Left ventricle myocardium inferior (tissue), 1 donor: ENCODE measurements around the gene SYTL2. TPM values are rescaled to one million over a fixed set of nuclear protein-coding genes. Genes with fewer than 3 reads are reported as not detected.

Experiments
- DNase-seq: peaks from one replicate; pipeline ENCODE4 v3.0.0-alpha.2; 2020
- H3K27ac ChIP-seq: fragments of 200-600 bp; replicated peaks from 2 replicates; pipeline ENCODE4 v1.8.0; 2021
- H3K27me3 ChIP-seq: fragments of 200-600 bp; 2 replicates; pipeline ENCODE4 v1.8.0; 2021; ENCODE audit warnings: low read depth
- H3K36me3 ChIP-seq: fragments of 200-600 bp; 2 replicates; pipeline ENCODE4 v1.8.0; 2021
- H3K4me1 ChIP-seq: fragments of 200-600 bp; 2 replicates; pipeline ENCODE4 v1.8.0; 2021
- H3K4me3 ChIP-seq: fragments of 200-600 bp; 2 replicates; pipeline ENCODE4 v1.8.0; 2021; ENCODE audit warnings: mild to moderate bottlenecking, moderate library complexity
- H3K9me3 ChIP-seq: fragments of 200-600 bp; replicated peaks from 2 replicates; pipeline ENCODE4 v1.8.0; 2021
- CTCF ChIP-seq: fragments of 200-600 bp; IDR thresholded peaks from 2 replicates; pipeline ENCODE4 v1.8.0; 2021; ENCODE audit warnings: antibody characterized with exemption, mild to moderate bottlenecking, borderline replicate concordance
- intact Hi-C: fragments of 100-400 bp; cut with micrococcal nuclease; formaldehyde crosslinking; loops from one replicate; pipeline ENCODE4 v1.11.0; 2022
- total RNA-seq: library from RNA; stranded (reverse); fragmentation: NEBNext Ultra II Directional; extraction: Animal tissue kit (Norgen Biotek cat#: 25700); gene quantifications from one replicate; pipeline ENCODE4 v1.2.1, GENCODE V29; 2021
- donor health status: DM: no; HTN: yes; CAD: no; lungs with severe emphysema.

SYTL2 gene
- total RNA-seq, 1 donor from 2014 or later = 3.8 TPM

GRCh38 chr11:85800595-85801342, 10.2 kb downstream of the SYTL2 start:
- intact Hi-C loops = no loop called here
- no peak for DNase-seq

GRCh38 chr11:85799142-85799541, 11.8 kb downstream of the SYTL2 start:
- no peak for TF ChIP-seq CTCF
- no peaks in the 10 kb centered on the region for H3K36me3 ChIP-seq
- H3K4me3 ChIP-seq = no peak overlapping the region
- intact Hi-C loops = no loop called here
- no peaks in the 10 kb centered on the region for H3K9me3 ChIP-seq
- no peak overlapping the region for H3K27ac ChIP-seq
- no peaks in the 10 kb centered on the region for H3K27me3 ChIP-seq
- DNase-seq = no peak
- H3K4me1 ChIP-seq = no peaks in the 10 kb centered on the region

More at GRCh38 chr11:85800595-85801342, 10.2 kb downstream of the SYTL2 start:
- no peaks in the 10 kb centered on the region for H3K4me1 ChIP-seq
- no peaks in the 10 kb centered on the region for H3K36me3 ChIP-seq
- no peak for TF ChIP-seq CTCF
- H3K27ac ChIP-seq = no peak overlapping the region
- no peaks in the 10 kb centered on the region for H3K9me3 ChIP-seq
- no peaks in the 10 kb centered on the region for H3K27me3 ChIP-seq
- no peak overlapping the region for H3K4me3 ChIP-seq

- Histone ChIP-seq H3K27ac (no peak overlapping the region), H3K4me1 (no peaks in the 10 kb centered on the region), H3K9me3 (no peaks in the 10 kb centered on the region), H3K4me3 (no peak overlapping the region), H3K27me3 (no peaks in the 10 kb centered on the region), H3K36me3 (no peaks in the 10 kb centered on the region)
- no peak for TF ChIP-seq CTCF
- DNase-seq = no peak
- intact Hi-C loops = no loop called here
Measured at GRCh38 chr11:85798361-85798760, 12.6 kb downstream of the SYTL2 start.

- no peaks in the 10 kb centered on the region for H3K36me3 ChIP-seq
- no peak for DNase-seq
- intact Hi-C loops = no loop called here
- H3K9me3 ChIP-seq = no peaks in the 10 kb centered on the region
- H3K27ac ChIP-seq = no peak overlapping the region
- no peak for TF ChIP-seq CTCF
- no peaks in the 10 kb centered on the region for H3K4me1 ChIP-seq
- H3K27me3 ChIP-seq = no peaks in the 10 kb centered on the region
- H3K4me3 ChIP-seq = no peak overlapping the region
Measured at GRCh38 chr11:85795712-85796487, 15.0 kb downstream of the SYTL2 start.

- no peak for TF ChIP-seq CTCF
- Histone ChIP-seq H3K9me3 (no peaks in the 10 kb centered on the region), H3K27me3 (no peaks in the 10 kb centered on the region), H3K36me3 (no peaks in the 10 kb centered on the region), H3K27ac (no peak overlapping the region), H3K4me1 (no peaks in the 10 kb centered on the region), H3K4me3 (no peak overlapping the region)
- intact Hi-C loops = no loop called here
- no peak for DNase-seq
Measured at GRCh38 chr11:85791409-85791990, 19.4 kb downstream of the SYTL2 start.
